MM.1S (cell line): ENCODE results near the gene ZNF638.
"Not testable (repeated sequence)": the region's sequence is repeated elsewhere in the genome, so short reads cannot be mapped to it uniquely, and the experiment has no call there.

Source experiments
- DNase-seq: peaks from one replicate; pipeline ENCODE4 v3.0.0-alpha.2; 2015
- H2AFZ ChIP-seq: fragments of 300-600 bp; sonication (generic); 2 replicates; pipeline ENCODE4 v1.6.0; 2016; ENCODE audit warnings: antibody characterized with exemption, low read length
- H3F3A ChIP-seq: fragments of 300-600 bp; sonication (generic); 2 replicates; pipeline ENCODE4 v1.6.1; 2016; ENCODE audit warnings: mild to moderate bottlenecking, antibody characterized with exemption, low read length, moderate library complexity, mixed read lengths; ENCODE audit not compliant: insufficient read depth
- H3K27ac ChIP-seq: fragments of 300-600 bp; sonication (generic); 2 replicates; pipeline ENCODE4 v1.5.1; 2016; ENCODE audit warnings: mild to moderate bottlenecking, low read length
- H3K27me3 ChIP-seq: fragments of 300-600 bp; sonication (generic); replicated peaks from 2 replicates; pipeline ENCODE4 v1.6.0; 2016; ENCODE audit warnings: low read length; ENCODE audit not compliant: insufficient read depth
- H3K36me3 ChIP-seq: fragments of 300-600 bp; sonication (generic); replicated peaks from 2 replicates; pipeline ENCODE4 v1.6.1; 2016; ENCODE audit warnings: mild to moderate bottlenecking, low read length, mixed read lengths; ENCODE audit not compliant: insufficient read depth
- H3K4me1 ChIP-seq: fragments of 300-600 bp; sonication (generic); 2 replicates; pipeline ENCODE4 v1.6.1; 2016; ENCODE audit warnings: low read length, mixed read lengths
- H3K4me2 ChIP-seq: fragments of 300-600 bp; sonication (generic); 2 replicates; pipeline ENCODE4 v1.6.0; 2016; ENCODE audit warnings: low read depth, low read length
- H3K4me3 ChIP-seq: fragments of 300-600 bp; sonication (generic); 2 replicates; pipeline ENCODE4 v1.5.1; 2016; ENCODE audit warnings: low read length, mixed read lengths
- H3K79me2 ChIP-seq: fragments of 300-600 bp; sonication (generic); 2 replicates; pipeline ENCODE4 v1.6.1; 2016; ENCODE audit warnings: mixed run types, low read length, mixed read lengths
- H3K9ac ChIP-seq: fragments of 300-600 bp; sonication (generic); 2 replicates; pipeline ENCODE4 v1.6.1; 2016; ENCODE audit warnings: low read length, mixed read lengths
- H3K9me2 ChIP-seq: fragments of 300-600 bp; sonication (generic); replicated peaks from 2 replicates; pipeline ENCODE4 v1.6.1; 2016; ENCODE audit warnings: mild to moderate bottlenecking, low read length, mixed read lengths; ENCODE audit not compliant: insufficient read depth
- H3K9me3 ChIP-seq: fragments of 300-600 bp; sonication (generic); replicated peaks from 2 replicates; pipeline ENCODE4 v1.6.1; 2016; ENCODE audit warnings: mild to moderate bottlenecking, low read length, mixed read lengths; ENCODE audit not compliant: insufficient read depth
- H4K20me1 ChIP-seq: fragments of 300-600 bp; sonication (generic); 2 replicates; pipeline ENCODE4 v1.6.1; 2016; ENCODE audit warnings: mild to moderate bottlenecking, low read length, moderate library complexity, mixed read lengths; ENCODE audit not compliant: insufficient read depth
- EZH2 ChIP-seq: fragments of 300-600 bp; sonication (generic); optimal IDR thresholded peaks from 2 replicates; pipeline ENCODE3; 2017; ENCODE audit warnings: low read depth, mild to moderate bottlenecking, antibody characterized with exemption, low read length, mixed read lengths
- EZH2phosphoT487 ChIP-seq: fragments of 300-600 bp; sonication (generic); IDR thresholded peaks from 2 replicates; pipeline ENCODE4 v1.6.1; 2018; ENCODE audit warnings: antibody characterized with exemption, low read length
- TF ChIP-seq, protein P1 (sequence below): fragments of 300-600 bp; sonication (generic); IDR thresholded peaks from 2 replicates; pipeline ENCODE4 v1.5.1; 2016; ENCODE audit warnings: antibody characterized with exemption, low read length, mixed read lengths

ZNF638 gene

GRCh38 chr2:71423817-71424420, 92.3 kb downstream of the ZNF638 start:
- Histone ChIP-seq H3K4me3 (no peak overlapping the region), H4K20me1 (no peaks in the 10 kb centered on the region), H3K27ac (no peak overlapping the region), H3K4me1 (no peaks in the 10 kb centered on the region), H3K9me2 (no peaks in the 10 kb centered on the region), H2AFZ (no peak overlapping the region), H3K4me2 (no peak overlapping the region), H3K27me3 (no peaks in the 10 kb centered on the region), H3K9ac (no peak overlapping the region), H3K9me3 (no peaks in the 10 kb centered on the region), H3K79me2 (no peaks in the 10 kb centered on the region), H3K36me3 (peaks cover 11% of the 10 kb centered on the region; the same call in 1 of the 2 replicates), H3F3A (no peaks in the 10 kb centered on the region)
- DNase-seq, result no peak
- TF ChIP-seq EZH2phosphoT487 (no peak), EZH2 (no peak)
- TF ChIP-seq, protein P1, sequence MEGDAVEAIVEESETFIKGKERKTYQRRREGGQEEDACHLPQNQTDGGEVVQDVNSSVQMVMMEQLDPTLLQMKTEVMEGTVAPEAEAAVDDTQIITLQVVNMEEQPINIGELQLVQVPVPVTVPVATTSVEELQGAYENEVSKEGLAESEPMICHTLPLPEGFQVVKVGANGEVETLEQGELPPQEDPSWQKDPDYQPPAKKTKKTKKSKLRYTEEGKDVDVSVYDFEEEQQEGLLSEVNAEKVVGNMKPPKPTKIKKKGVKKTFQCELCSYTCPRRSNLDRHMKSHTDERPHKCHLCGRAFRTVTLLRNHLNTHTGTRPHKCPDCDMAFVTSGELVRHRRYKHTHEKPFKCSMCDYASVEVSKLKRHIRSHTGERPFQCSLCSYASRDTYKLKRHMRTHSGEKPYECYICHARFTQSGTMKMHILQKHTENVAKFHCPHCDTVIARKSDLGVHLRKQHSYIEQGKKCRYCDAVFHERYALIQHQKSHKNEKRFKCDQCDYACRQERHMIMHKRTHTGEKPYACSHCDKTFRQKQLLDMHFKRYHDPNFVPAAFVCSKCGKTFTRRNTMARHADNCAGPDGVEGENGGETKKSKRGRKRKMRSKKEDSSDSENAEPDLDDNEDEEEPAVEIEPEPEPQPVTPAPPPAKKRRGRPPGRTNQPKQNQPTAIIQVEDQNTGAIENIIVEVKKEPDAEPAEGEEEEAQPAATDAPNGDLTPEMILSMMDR, result no peak

- no peaks in the 10 kb centered on the region for H3K79me2 ChIP-seq
- H3K4me2 ChIP-seq, result no peak overlapping the region
- no peak for DNase-seq
- H3K9me3 ChIP-seq, result no peaks in the 10 kb centered on the region
- H3F3A ChIP-seq, result no peaks in the 10 kb centered on the region
- H2AFZ ChIP-seq, result no peak overlapping the region
- H3K4me3 ChIP-seq, result no peak overlapping the region
- H3K9me2 ChIP-seq, result no peaks in the 10 kb centered on the region
- no peak overlapping the region for H3K9ac ChIP-seq
- no peaks in the 10 kb centered on the region for H3K27me3 ChIP-seq
- no peak overlapping the region for H3K27ac ChIP-seq
- no peaks in the 10 kb centered on the region for H3K4me1 ChIP-seq
- no peak for TF ChIP-seq EZH2phosphoT487
- no peak for TF ChIP-seq EZH2
- TF ChIP-seq, protein P1, result no peak
- no peaks in the 10 kb centered on the region for H4K20me1 ChIP-seq
- H3K36me3 ChIP-seq, result peaks cover 11% of the 10 kb centered on the region; the same call in 1 of the 2 replicates
Measured at GRCh38 chr2:71426721-71427120, 95.1 kb downstream of the ZNF638 start.

DNA sequence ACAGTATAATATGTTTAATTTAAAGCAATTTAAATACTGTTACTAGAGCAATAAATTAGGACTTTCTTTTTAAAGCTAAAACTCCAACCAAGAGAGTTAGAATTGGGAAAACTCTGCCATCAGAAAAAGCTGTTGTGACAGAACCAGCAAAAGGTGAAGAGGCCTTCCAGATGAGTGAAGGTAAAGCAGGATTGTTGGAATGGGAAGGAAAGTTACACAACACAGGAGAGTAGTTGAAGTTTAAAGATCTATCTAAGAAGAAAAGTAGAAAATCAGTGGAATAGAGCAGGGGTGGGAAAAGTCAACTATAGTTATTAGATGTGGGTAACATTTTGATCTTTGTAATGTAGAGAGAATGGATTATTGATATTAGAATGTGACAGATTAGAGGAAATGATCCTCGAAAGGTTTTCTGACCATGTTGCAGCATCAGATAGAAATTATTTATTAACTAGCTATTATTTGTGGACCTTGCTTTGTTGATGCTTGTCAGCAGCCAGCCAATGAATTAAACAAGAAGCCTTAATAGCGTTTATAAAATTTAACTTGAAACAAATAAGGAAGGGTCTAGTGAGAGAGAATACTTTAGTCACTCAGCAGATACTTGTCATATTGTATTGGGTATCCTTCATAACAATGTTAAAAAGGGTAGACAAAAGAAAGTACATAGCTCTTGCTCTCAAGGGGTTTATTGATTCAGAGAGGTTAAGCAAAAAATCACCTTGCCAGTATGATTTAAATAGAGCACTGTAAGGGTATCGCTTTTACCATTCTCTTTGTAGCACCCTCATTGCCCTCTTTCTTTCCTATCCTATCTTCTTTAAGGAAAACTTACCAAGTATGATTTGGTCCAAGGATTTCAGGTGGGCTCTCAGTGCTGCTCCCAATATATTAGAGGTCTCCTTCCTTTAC, 97.1 kb downstream of the ZNF638 start:
- Histone ChIP-seq H3K36me3 (peaks cover 8% of the 10 kb centered on the region; the same call in 1 of the 2 replicates), H4K20me1 (no peaks in the 10 kb centered on the region), H3K4me2 (no peak overlapping the region), H3K9ac (no peak overlapping the region), H3K9me3 (no peaks in the 10 kb centered on the region), H3K4me3 (no peak overlapping the region), H3K27me3 (no peaks in the 10 kb centered on the region), H3F3A (no peaks in the 10 kb centered on the region), H2AFZ (no peak overlapping the region), H3K27ac (no peak overlapping the region), H3K79me2 (no peaks in the 10 kb centered on the region), H3K4me1 (no peaks in the 10 kb centered on the region), H3K9me2 (no peaks in the 10 kb centered on the region)
- DNase-seq, result no peak
- TF ChIP-seq EZH2phosphoT487 (no peak), EZH2 (no peak)
- TF ChIP-seq, protein P1, result no peak

- not testable (repeated sequence) for DNase-seq, H3F3A ChIP-seq, H3K4me1 ChIP-seq, H3K27me3 ChIP-seq, H4K20me1 ChIP-seq, H3K36me3 ChIP-seq, H3K9me3 ChIP-seq, H3K27ac ChIP-seq, H2AFZ ChIP-seq, H3K9me2 ChIP-seq, H3K4me3 ChIP-seq, H3K9ac ChIP-seq, H3K4me2 ChIP-seq, H3K79me2 ChIP-seq
Measured at GRCh38 chr2:71445142-71445541, 113.6 kb downstream of the ZNF638 start.
